Mesenchymal stem cell (in vitro differentiated cells and primary cell): ENCODE results near the gene OTC.

Experiments used
- DNase-seq: peaks from one replicate; pipeline ENCODE4 v3.0.0-alpha.2; 2013
- H2AFZ ChIP-seq: one replicate; pipeline ENCODE4 v1.6.1; 2013; ENCODE audit warnings: low read depth, mild to moderate bottlenecking, control low read depth, inconsistent platforms, low read length, moderate library complexity
- H2AK5ac ChIP-seq: 2 replicates; pipeline ENCODE4 v1.6.1; 2013; ENCODE audit warnings: low read length, moderate library complexity, mild to moderate bottlenecking, inconsistent platforms; ENCODE audit not compliant: severe bottlenecking
- H2BK120ac ChIP-seq: one replicate; pipeline ENCODE4 v1.6.1; 2013; ENCODE audit warnings: low read depth, mild to moderate bottlenecking, inconsistent platforms, low read length, moderate library complexity
- H2BK12ac ChIP-seq, 2 experiments: one replicate each; pipeline ENCODE4 v1.6.1; 2013; ENCODE audit warnings: inconsistent platforms in 2 of 2, low read length in 2 of 2, mild to moderate bottlenecking in 2 of 2, moderate library complexity in 2 of 2, control low read depth in 1 of 2
- H2BK15ac ChIP-seq: one replicate; pipeline ENCODE4 v1.6.1; 2013; ENCODE audit warnings: mild to moderate bottlenecking, low read depth, inconsistent platforms; ENCODE audit not compliant: poor library complexity, severe bottlenecking
- H2BK5ac ChIP-seq: 2 replicates; pipeline ENCODE4 v1.6.1; 2013; ENCODE audit warnings: low read depth, mild to moderate bottlenecking, low read length, control low read depth, inconsistent platforms; ENCODE audit not compliant: poor library complexity, severe bottlenecking
- H3K14ac ChIP-seq, 2 experiments: one replicate each; pipeline ENCODE4 v1.6.1; 2013; ENCODE audit warnings: inconsistent platforms in 2 of 2, low read length in 2 of 2, control low read depth in 1 of 2, mild to moderate bottlenecking in 1 of 2, moderate library complexity in 1 of 2
- H3K18ac ChIP-seq, 2 experiments: one replicate each; pipeline ENCODE4 v1.6.1; 2013; ENCODE audit warnings: inconsistent platforms in 2 of 2, low read length in 2 of 2, control low read depth in 1 of 2, low read depth in 1 of 2, mild to moderate bottlenecking in 1 of 2
- H3K23ac ChIP-seq, 2 experiments: one replicate each; pipeline ENCODE4 v1.6.1; 2013; ENCODE audit warnings: inconsistent platforms in 2 of 2, low read length in 2 of 2, mild to moderate bottlenecking in 2 of 2, moderate library complexity in 2 of 2, control low read depth in 1 of 2
- H3K27ac ChIP-seq: 2 replicates; pipeline ENCODE4 v1.5.1; 2013; ENCODE audit warnings: mild to moderate bottlenecking, moderate library complexity, low read length, control low read depth, inconsistent platforms; ENCODE audit not compliant: poor library complexity, severe bottlenecking
- H3K27me3 ChIP-seq, 2 experiments: 2 replicates each; pipeline versions ENCODE4 v1.6.1 to v1.7.0; 2013; ENCODE audit warnings: low read length in 2 of 2, mild to moderate bottlenecking in 2 of 2, moderate library complexity in 2 of 2, control low read depth in 1 of 2, inconsistent platforms in 1 of 2; ENCODE audit not compliant: control insufficient read depth in 1 of 2, insufficient read depth in 1 of 2
- H3K36me3 ChIP-seq, 2 experiments: 2 replicates each; pipeline versions ENCODE4 v1.6.1 to v1.7.0; 2013; ENCODE audit warnings: low read length in 2 of 2, control low read depth in 1 of 2, inconsistent platforms in 1 of 2, low read depth in 1 of 2, mild to moderate bottlenecking in 1 of 2; ENCODE audit not compliant: insufficient read depth in 2 of 2, control insufficient read depth in 1 of 2
- H3K4ac ChIP-seq, 2 experiments: one replicate each; pipeline ENCODE4 v1.6.1; 2013; ENCODE audit warnings: inconsistent platforms in 2 of 2, low read length in 2 of 2, mild to moderate bottlenecking in 2 of 2, moderate library complexity in 2 of 2, control low read depth in 1 of 2, low read depth in 1 of 2
- H3K4me1 ChIP-seq: 2 replicates; pipeline ENCODE4 v1.6.1; 2013; ENCODE audit warnings: low read depth, low read length, control low read depth; ENCODE audit not compliant: control insufficient read depth, insufficient read depth
- H3K4me2 ChIP-seq: 2 replicates; pipeline ENCODE4 v1.6.1; 2013; ENCODE audit warnings: low read length, mild to moderate bottlenecking, inconsistent platforms; ENCODE audit not compliant: poor library complexity, severe bottlenecking
- H3K4me3 ChIP-seq, 2 experiments: 2 replicates each; pipeline versions ENCODE4 v1.5.1 to v1.7.0; 2013; ENCODE audit warnings: low read length in 2 of 2, mild to moderate bottlenecking in 2 of 2, control low read depth in 1 of 2, low read depth in 1 of 2; ENCODE audit not compliant: insufficient read depth in 1 of 2
- H3K79me1 ChIP-seq: replicated peaks from 2 replicates; pipeline ENCODE4 v1.6.1; 2013; ENCODE audit warnings: mild to moderate bottlenecking, control low read depth, low read length, inconsistent platforms; ENCODE audit not compliant: poor library complexity, severe bottlenecking
- H3K9ac ChIP-seq: 2 replicates; pipeline ENCODE4 v1.7.0; 2013; ENCODE audit warnings: mild to moderate bottlenecking, low read length, moderate library complexity
- H3K9me3 ChIP-seq: 2 replicates; pipeline ENCODE4 v1.7.0; 2013; ENCODE audit warnings: mild to moderate bottlenecking, low read length; ENCODE audit not compliant: control insufficient read depth
- H4K8ac ChIP-seq: one replicate; pipeline ENCODE4 v1.6.1; 2013; ENCODE audit warnings: inconsistent platforms, mild to moderate bottlenecking, low read length, moderate library complexity
- H4K91ac ChIP-seq: one replicate; pipeline ENCODE4 v1.6.1; 2013; ENCODE audit warnings: mild to moderate bottlenecking, low read length, inconsistent platforms
- WGBS: methylation state at CpG from one replicate; pipeline ENCODE4 v1.1.7; 2013; ENCODE audit warnings: mixed read lengths; 5-methylcytosine and 5-hydroxymethylcytosine counted together

OTC gene

GRCh38 chrX:38400389-38400910, 48.0 kb downstream of the OTC start:
- Histone ChIP-seq H4K91ac (no peak overlapping the region), H2AK5ac (no peak overlapping the region), H2AFZ (no peak overlapping the region), H3K4me1 (no peaks in the 10 kb centered on the region), H3K79me1 (no peaks in the 10 kb centered on the region), H3K27ac (no peak overlapping the region), H3K9ac (no peak overlapping the region), H3K4ac (no peak overlapping the region), H2BK120ac (no peak overlapping the region), H3K4me3 (no peak overlapping the region), H2BK15ac (no peak overlapping the region), H3K18ac (no peak overlapping the region), H2BK5ac (no peak overlapping the region), H2BK12ac (no peak overlapping the region), H3K9me3 (no peaks in the 10 kb centered on the region), H3K14ac (no peak overlapping the region), H4K8ac (no peak overlapping the region), H3K36me3 (no peaks in the 10 kb centered on the region), H3K4me2 (no peak overlapping the region), H3K27me3 (peaks cover 0 to 20% of the 10 kb centered on the region in 2 experiments), H3K23ac (no peak overlapping the region)
- no peak for DNase-seq
- WGBS, result 87% methylated on average over 6 of the region's 6 CpGs

- no peak overlapping the region for H3K23ac ChIP-seq
- H3K27ac ChIP-seq, result no peak overlapping the region
- no peak overlapping the region for H4K91ac ChIP-seq
- no peak overlapping the region for H4K8ac ChIP-seq
- H2BK12ac ChIP-seq, result no peak overlapping the region
- no peak overlapping the region for H3K18ac ChIP-seq
- H3K4me3 ChIP-seq, result no peak overlapping the region
- no peak overlapping the region for H2BK120ac ChIP-seq
- no peaks in the 10 kb centered on the region for H3K79me1 ChIP-seq
- peaks cover 0 to 31% of the 10 kb centered on the region in 2 experiments for H3K27me3 ChIP-seq
- no peak overlapping the region for H3K4me2 ChIP-seq
- no peaks in the 10 kb centered on the region for H3K9me3 ChIP-seq
- no peak overlapping the region for H2BK5ac ChIP-seq
- H3K36me3 ChIP-seq, result no peaks in the 10 kb centered on the region
- no peak overlapping the region for H3K4ac ChIP-seq
- H2AFZ ChIP-seq, result no peak overlapping the region
- no peaks in the 10 kb centered on the region for H3K4me1 ChIP-seq
- H2BK15ac ChIP-seq, result no peak overlapping the region
- no peak overlapping the region for H3K14ac ChIP-seq
- no peak overlapping the region for H2AK5ac ChIP-seq
- no peak overlapping the region for H3K9ac ChIP-seq
- DNase-seq, result no peak
These were observed 49.7 kb downstream of the OTC start for GRCh38 chrX:38402118-38402517.

- Histone ChIP-seq H4K8ac (no peak overlapping the region), H3K79me1 (no peaks in the 10 kb centered on the region), H3K23ac (no peak overlapping the region), H3K9me3 (no peaks in the 10 kb centered on the region), H2BK15ac (no peak overlapping the region), H3K27me3 (peaks cover 0 to 40% of the 10 kb centered on the region in 2 experiments), H3K36me3 (no peaks in the 10 kb centered on the region), H3K4ac (no peak overlapping the region), H4K91ac (no peak overlapping the region), H3K9ac (no peak overlapping the region), H3K4me1 (no peaks in the 10 kb centered on the region), H3K18ac (no peak overlapping the region), H2AK5ac (no peak overlapping the region), H3K14ac (no peak overlapping the region), H3K4me3 (no peak overlapping the region), H3K4me2 (no peak overlapping the region), H2BK12ac (no peak overlapping the region), H2AFZ (no peak overlapping the region), H3K27ac (no peak overlapping the region), H2BK5ac (no peak overlapping the region), H2BK120ac (no peak overlapping the region)
- WGBS, result no CpG with 5 or more reads among the region's 1 CpG
- no peak for DNase-seq
These were observed 51.4 kb downstream of the OTC start for GRCh38 chrX:38403834-38404233.

GRCh38 chrX:38407126-38407525, 54.7 kb downstream of the OTC start:
- whole genome bisulfite sequencing, result 80% methylated on average over 1 of the region's 4 CpGs
- Histone ChIP-seq H3K14ac (no peak overlapping the region), H2BK120ac (no peak overlapping the region)

More at GRCh38 chrX:38407126-38407525, 54.7 kb downstream of the OTC start:
- no peak overlapping the region for H4K8ac ChIP-seq
- no peak for DNase-seq
- no peak overlapping the region for H3K9ac ChIP-seq
- H3K9me3 ChIP-seq, result no peaks in the 10 kb centered on the region
- no peak overlapping the region for H3K4me2 ChIP-seq
- no peak overlapping the region for H3K4ac ChIP-seq
- H2AFZ ChIP-seq, result no peak overlapping the region
- no peak overlapping the region for H2BK15ac ChIP-seq
- H3K23ac ChIP-seq, result no peak overlapping the region
- H3K79me1 ChIP-seq, result no peaks in the 10 kb centered on the region
- H3K18ac ChIP-seq, result no peak overlapping the region
- H3K4me3 ChIP-seq, result no peak overlapping the region
- no peaks in the 10 kb centered on the region for H3K4me1 ChIP-seq
- H3K27ac ChIP-seq, result no peak overlapping the region
- no peak overlapping the region for H2BK5ac ChIP-seq
- no peak overlapping the region for H2BK12ac ChIP-seq
- H3K36me3 ChIP-seq, result no peaks in the 10 kb centered on the region
- H3K27me3 ChIP-seq, result peaks cover 0 to 43% of the 10 kb centered on the region in 2 experiments
- H4K91ac ChIP-seq, result no peak overlapping the region
- no peak overlapping the region for H2AK5ac ChIP-seq
